Uterus (tissue), 4 donors: ENCODE results near the gene TNRC6A. TPM values are rescaled to one million over a fixed set of nuclear protein-coding genes. Genes with fewer than 3 reads are reported as not detected.

ENCODE experiments used
- DNase-seq, 2 donors: peaks; one replicate each; pipeline ENCODE4 v3.0.0-alpha.2; 2019 to 2020
- H3K27ac ChIP-seq, 2 donors: fragments of 200-600 bp; sonication (generic); 1 replicate in 1 of 2; 2 replicates in 1 of 2; pipeline ENCODE4 v1.5.1; 2016 to 2018
- H3K27me3 ChIP-seq, 2 donors: fragments of 200-600 bp; sonication (generic); one replicate each; pipeline ENCODE4 v1.5.1; 2018 to 2019; ENCODE audit warnings: control low read depth in 1 of 2
- H3K36me3 ChIP-seq, 2 donors: fragments of 200-600 bp; sonication (generic); one replicate each; pipeline ENCODE4 v1.5.1; 2019; ENCODE audit warnings: control low read depth in 1 of 2
- H3K4me1 ChIP-seq, 2 donors: fragments of 200-600 bp; sonication (generic); one replicate each; pipeline ENCODE4 v1.5.1; 2018 to 2019; ENCODE audit warnings: control low read depth in 1 of 2
- H3K4me3 ChIP-seq, 2 donors: fragments of 200-600 bp; sonication (generic); 1 replicate in 1 of 2; 2 replicates in 1 of 2; pipeline ENCODE4 v1.5.1; 2018 to 2019; ENCODE audit warnings: mild to moderate bottlenecking in 1 of 2
- H3K9me3 ChIP-seq, 2 donors: fragments of 200-600 bp; sonication (generic); one replicate each; pipeline ENCODE4 v1.5.1; 2019; ENCODE audit warnings: control low read depth in 1 of 2
- POLR2A ChIP-seq, 2 donors: fragments of 450-650 bp; IDR thresholded peaks; one replicate each; pipeline ENCODE4 v1.6.1; 2016; ENCODE audit warnings: antibody characterized with exemption in 2 of 2, mild to moderate bottlenecking in 1 of 2, moderate library complexity in 1 of 2
- intact Hi-C: fragments of 100-400 bp; cut with DNase I; formaldehyde crosslinking; loops from one replicate; pipeline ENCODE4 v1.15.1; 2023; ENCODE audit warnings: low total_unique reads
- total RNA-seq, 4 donors: library from RNA; depleted of rRNA in 3 of 4; stranded (reverse); fragments of >200 nt in 3 of 4; gene quantifications; one replicate each; pipeline versions ENCODE4 v1.1.0 to v1.2.4, GENCODE V29; 2014 to 2023
- TF ChIP-seq, protein P1 (sequence below), 4 experiments: fragments of 200-600 bp in 2 of 4; fragments of 450-650 bp in 2 of 4; sonication (generic) in 2 of 4; IDR thresholded peaks; one replicate each; pipeline ENCODE4 v1.5.1; 2016 to 2019; ENCODE audit warnings: antibody characterized with exemption in 4 of 4, mild to moderate bottlenecking in 2 of 4, moderate library complexity in 1 of 4
- donor health status: DM: yes; HTN: yes; CAD: no.

The TNRC6A gene
- total RNA-seq, 4 donors from 2014 or later: 22.6 to 109 (median 49.2) TPM

DNA sequence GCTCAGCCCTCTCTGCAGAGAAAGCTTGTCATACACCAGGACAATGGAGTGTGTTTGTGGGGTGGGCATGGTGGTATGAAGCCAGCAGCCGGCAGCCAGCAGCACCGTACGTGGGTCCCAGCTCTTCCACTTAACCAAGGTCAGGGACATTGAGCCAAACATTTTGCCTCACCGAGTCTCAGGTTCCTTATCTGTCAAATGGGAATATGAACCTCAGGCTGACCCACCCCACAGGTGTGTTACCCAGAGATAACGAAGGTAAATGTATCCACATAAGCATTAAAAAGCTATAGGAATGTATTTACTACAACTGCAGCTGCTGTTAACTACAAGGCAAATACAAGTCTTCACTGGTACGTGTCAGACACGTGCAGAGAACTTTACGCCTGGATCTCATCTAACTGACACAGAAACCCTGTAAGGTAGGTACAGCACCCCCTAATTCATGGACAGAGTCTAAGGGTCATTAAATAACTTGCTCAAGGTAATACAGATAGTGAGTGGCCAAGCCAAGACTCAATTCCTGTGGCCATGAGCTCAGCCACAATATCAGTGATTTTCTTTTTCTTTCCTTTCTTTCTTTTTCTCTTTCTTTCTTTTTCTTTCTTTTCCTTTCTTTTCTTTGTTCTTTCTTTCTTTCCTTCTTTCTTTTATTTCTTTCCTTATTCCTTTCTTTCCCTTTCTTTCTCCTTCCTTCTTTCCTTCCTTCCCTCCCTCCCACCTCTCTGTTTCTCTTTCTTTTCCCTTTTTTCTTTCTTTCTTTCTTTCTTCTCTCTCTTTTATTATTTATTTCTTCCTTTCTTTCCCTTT lies 117.3 kb downstream of the TNRC6A start:
- Histone ChIP-seq H3K27ac (no peak overlapping the region), H3K4me1 (no peaks in the 10 kb centered on the region), H3K27me3 (no peaks in the 10 kb centered on the region), H3K36me3 (no peaks in the 10 kb centered on the region), H3K9me3 (no peaks in the 10 kb centered on the region), H3K4me3 (no peak overlapping the region)
- intact Hi-C loops: no loop called here
- DNase-seq: no peak
- no peak for TF ChIP-seq POLR2A (IDR thresholded peaks at IDR 0.05)
- TF ChIP-seq, protein P1, sequence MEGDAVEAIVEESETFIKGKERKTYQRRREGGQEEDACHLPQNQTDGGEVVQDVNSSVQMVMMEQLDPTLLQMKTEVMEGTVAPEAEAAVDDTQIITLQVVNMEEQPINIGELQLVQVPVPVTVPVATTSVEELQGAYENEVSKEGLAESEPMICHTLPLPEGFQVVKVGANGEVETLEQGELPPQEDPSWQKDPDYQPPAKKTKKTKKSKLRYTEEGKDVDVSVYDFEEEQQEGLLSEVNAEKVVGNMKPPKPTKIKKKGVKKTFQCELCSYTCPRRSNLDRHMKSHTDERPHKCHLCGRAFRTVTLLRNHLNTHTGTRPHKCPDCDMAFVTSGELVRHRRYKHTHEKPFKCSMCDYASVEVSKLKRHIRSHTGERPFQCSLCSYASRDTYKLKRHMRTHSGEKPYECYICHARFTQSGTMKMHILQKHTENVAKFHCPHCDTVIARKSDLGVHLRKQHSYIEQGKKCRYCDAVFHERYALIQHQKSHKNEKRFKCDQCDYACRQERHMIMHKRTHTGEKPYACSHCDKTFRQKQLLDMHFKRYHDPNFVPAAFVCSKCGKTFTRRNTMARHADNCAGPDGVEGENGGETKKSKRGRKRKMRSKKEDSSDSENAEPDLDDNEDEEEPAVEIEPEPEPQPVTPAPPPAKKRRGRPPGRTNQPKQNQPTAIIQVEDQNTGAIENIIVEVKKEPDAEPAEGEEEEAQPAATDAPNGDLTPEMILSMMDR (IDR thresholded peaks at IDR 0.05): no peak

- Histone ChIP-seq H3K36me3 (no peaks in the 10 kb centered on the region), H3K9me3 (no peaks in the 10 kb centered on the region), H3K27ac (no peak overlapping the region), H3K4me3 (no peak overlapping the region), H3K27me3 (no peaks in the 10 kb centered on the region), H3K4me1 (no peaks in the 10 kb centered on the region)
- intact Hi-C loops: no loop called here
- TF ChIP-seq, protein P1 (IDR thresholded peaks at IDR 0.05): no peak
- no peak for TF ChIP-seq POLR2A (IDR thresholded peaks at IDR 0.05)
- no peak for DNase-seq
These were observed 117.9 kb downstream of the TNRC6A start for GRCh38 chr16:24847358-24847664.

DNA sequence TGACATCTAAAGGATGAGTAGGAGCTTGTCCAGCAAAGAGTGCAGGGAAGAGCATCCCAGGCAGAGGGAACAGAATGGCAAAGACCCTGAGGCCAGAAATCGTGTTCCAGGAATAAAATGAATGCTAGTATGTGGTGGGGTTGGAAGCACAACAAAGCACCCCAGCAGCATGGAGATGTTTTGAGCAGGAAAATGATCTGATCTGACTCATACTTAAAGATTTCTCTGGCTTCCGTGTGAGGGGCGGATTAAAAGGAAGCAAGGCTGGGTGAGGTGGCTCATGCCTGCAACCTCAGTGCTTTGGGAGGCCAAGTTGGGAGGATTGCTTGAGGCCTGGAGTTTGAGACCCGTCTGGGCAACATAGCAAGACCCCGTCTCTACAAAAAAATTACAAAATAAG lies 118.6 kb downstream of the TNRC6A start:
- TF ChIP-seq, protein P1 (IDR thresholded peaks at IDR 0.05): no peak
- TF ChIP-seq POLR2A (IDR thresholded peaks at IDR 0.05): no peak
- intact Hi-C loops: no loop called here
- no peak overlapping the region for H3K27ac ChIP-seq

DNA sequence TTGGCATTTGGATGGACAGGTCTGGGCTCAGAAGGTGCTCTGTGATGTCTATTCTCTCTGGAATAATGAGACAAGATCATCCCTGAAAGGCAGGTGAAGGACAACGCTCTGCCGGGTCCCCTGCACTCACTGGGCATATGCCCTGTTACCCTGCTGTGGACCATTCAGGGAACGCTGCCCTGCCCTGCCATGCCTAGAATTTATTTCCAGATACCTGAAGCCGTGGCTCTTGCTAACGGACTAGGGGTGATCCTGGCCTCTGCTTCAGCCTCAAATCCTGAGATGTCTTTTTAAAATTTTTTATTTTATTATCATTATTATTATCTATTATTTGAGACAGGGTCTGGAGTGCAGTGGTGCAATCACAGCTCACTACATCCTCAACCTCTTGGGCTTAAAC lies 120.2 kb downstream of the TNRC6A start:
- TF ChIP-seq, protein P1 (IDR thresholded peaks at IDR 0.05): no peak
- TF ChIP-seq POLR2A (IDR thresholded peaks at IDR 0.05): no peak
- Histone ChIP-seq H3K27me3 (no peaks in the 10 kb centered on the region), H3K9me3 (no peaks in the 10 kb centered on the region), H3K27ac (no peak overlapping the region), H3K36me3 (no peaks in the 10 kb centered on the region), H3K4me1 (no peaks in the 10 kb centered on the region), H3K4me3 (no peak overlapping the region)
- no peak for DNase-seq
- intact Hi-C loops: no loop called here

More for the DNA sequence above, 118.6 kb downstream of the TNRC6A start:
- no peaks in the 10 kb centered on the region for H3K4me1 ChIP-seq
- no peaks in the 10 kb centered on the region for H3K36me3 ChIP-seq
- no peak overlapping the region for H3K4me3 ChIP-seq
- H3K27me3 ChIP-seq: no peaks in the 10 kb centered on the region
- H3K9me3 ChIP-seq: no peaks in the 10 kb centered on the region
- no peak for DNase-seq

DNA sequence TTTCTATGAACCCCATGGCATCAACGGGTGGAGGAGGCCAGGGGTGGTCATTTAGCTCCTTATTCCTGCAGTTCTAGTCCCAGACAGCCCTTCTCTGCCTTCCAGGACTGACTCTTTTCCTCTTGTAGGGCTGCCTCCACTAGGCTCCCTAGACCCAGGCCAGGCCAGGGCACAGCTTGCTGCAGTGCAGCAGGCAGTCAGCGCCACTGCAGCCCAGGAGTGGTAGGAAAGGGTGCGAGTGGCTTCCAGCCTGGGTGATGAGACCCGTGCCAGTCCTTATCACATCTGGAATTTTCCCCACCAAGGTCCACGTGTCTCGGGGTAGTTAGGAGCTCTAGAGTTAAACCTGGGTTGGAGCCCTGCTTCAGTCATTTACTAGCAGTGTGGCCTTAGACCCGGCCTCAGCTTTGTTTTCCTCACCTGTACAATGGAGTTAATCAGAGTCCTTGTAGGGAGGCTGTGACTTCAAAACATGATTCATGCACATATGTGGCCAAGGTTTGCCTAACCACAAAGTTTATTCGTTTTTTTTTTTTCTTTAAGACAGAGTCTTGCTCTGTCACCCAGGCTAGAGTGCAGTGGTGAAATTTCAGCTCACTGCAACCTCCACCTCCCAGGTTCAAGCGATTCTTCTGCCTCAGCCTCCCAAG lies 121.0 kb downstream of the TNRC6A start:
- H3K4me1 ChIP-seq: no peaks in the 10 kb centered on the region
- H3K9me3 ChIP-seq: no peaks in the 10 kb centered on the region
- no peaks in the 10 kb centered on the region for H3K27me3 ChIP-seq
- intact Hi-C loops: no loop called here
- no peak overlapping the region for H3K27ac ChIP-seq
- H3K4me3 ChIP-seq: no peak overlapping the region
- no peaks in the 10 kb centered on the region for H3K36me3 ChIP-seq
- no peak for DNase-seq
- TF ChIP-seq POLR2A (IDR thresholded peaks at IDR 0.05): no peak
- TF ChIP-seq, protein P1 (IDR thresholded peaks at IDR 0.05): no peak
